GM12864 (cell line): ENCODE data around the gene ZRANB3.
A peak's percentile ranks its signal among the peaks of the same experiment; 100 is the strongest.
"Not testable (repeated sequence)": the region's sequence is repeated elsewhere in the genome, so short reads cannot be mapped to it uniquely, and the experiment has no call there.

Source experiments
- DNase-seq: peaks from one replicate; pipeline ENCODE4 v3.0.0-alpha.2; 2011; ENCODE audit warnings: low read depth
- H3K4me3 ChIP-seq: 2 replicates; pipeline ENCODE4 v1.5.1; 2011; ENCODE audit warnings: mild to moderate bottlenecking, low read depth, low read length, control low read depth
- CTCF ChIP-seq: IDR thresholded peaks from 2 replicates; pipeline ENCODE4 v1.5.1; 2011; ENCODE audit warnings: low read depth, mild to moderate bottlenecking, moderate library complexity, low read length, control low read depth, inconsistent platforms; ENCODE audit errors: missing control alignments

Gene ZRANB3

GRCh38 chr2:135528006-135528405 lies 3.0 kb downstream of the ZRANB3 start:
- no peak overlapping the region for H3K4me3 ChIP-seq
- TF ChIP-seq CTCF: no peak
- no peak for DNase-seq

GRCh38 chr2:135525786-135526185 lies 5.2 kb downstream of the ZRANB3 start:
- DNase-seq: peak; percentile 33
- TF ChIP-seq CTCF: no peak
- H3K4me3 ChIP-seq: no peak overlapping the region

GRCh38 chr2:135512099-135512498 lies 18.9 kb downstream of the ZRANB3 start:
- DNase-seq: no peak
- H3K4me3 ChIP-seq: no peak overlapping the region
- TF ChIP-seq CTCF: no peak

- no peak for TF ChIP-seq CTCF
- no peak for DNase-seq
- H3K4me3 ChIP-seq: no peak overlapping the region
These were observed 20.4 kb downstream of the ZRANB3 start for GRCh38 chr2:135510577-135510976.

- no peak overlapping the region for H3K4me3 ChIP-seq
- no peak for DNase-seq
- TF ChIP-seq CTCF: no peak
These were observed 26.2 kb downstream of the ZRANB3 start for GRCh38 chr2:135504811-135505210.

- DNase-seq: not testable (repeated sequence)
These were observed 32.4 kb downstream of the ZRANB3 start for GRCh38 chr2:135498588-135498987.

GRCh38 chr2:135494917-135495316 lies 36.1 kb downstream of the ZRANB3 start:
- no peak for TF ChIP-seq CTCF
- H3K4me3 ChIP-seq: no peak overlapping the region
- no peak for DNase-seq

More at GRCh38 chr2:135498588-135498987, 32.4 kb downstream of the ZRANB3 start:
- not testable (repeated sequence) for H3K4me3 ChIP-seq

- TF ChIP-seq CTCF: no peak
- H3K4me3 ChIP-seq: no peak overlapping the region
- DNase-seq: no peak
These were observed 36.5 kb downstream of the ZRANB3 start for GRCh38 chr2:135494503-135494902.
